GM23248 (cell line): ENCODE data around the gene GINS3.
"Not testable (repeated sequence)": the region's sequence is repeated elsewhere in the genome, so short reads cannot be mapped to it uniquely, and the experiment has no call there.

ENCODE experiments used
- EZH2 ChIP-seq: fragments of 200-600 bp; sonication (generic); IDR thresholded peaks from 2 replicates; pipeline ENCODE4 v1.6.1; 2018; ENCODE audit warnings: antibody characterized with exemption, mild to moderate bottlenecking; ENCODE audit not compliant: insufficient read depth, poor library complexity, severe bottlenecking
- EZH2phosphoT487 ChIP-seq: fragments of 200-600 bp; sonication (generic); IDR thresholded peaks from 2 replicates; pipeline ENCODE4 v1.6.1; 2018; ENCODE audit warnings: antibody characterized with exemption, moderate library complexity, mild to moderate bottlenecking, low read depth; ENCODE audit not compliant: insufficient read depth

DNA sequence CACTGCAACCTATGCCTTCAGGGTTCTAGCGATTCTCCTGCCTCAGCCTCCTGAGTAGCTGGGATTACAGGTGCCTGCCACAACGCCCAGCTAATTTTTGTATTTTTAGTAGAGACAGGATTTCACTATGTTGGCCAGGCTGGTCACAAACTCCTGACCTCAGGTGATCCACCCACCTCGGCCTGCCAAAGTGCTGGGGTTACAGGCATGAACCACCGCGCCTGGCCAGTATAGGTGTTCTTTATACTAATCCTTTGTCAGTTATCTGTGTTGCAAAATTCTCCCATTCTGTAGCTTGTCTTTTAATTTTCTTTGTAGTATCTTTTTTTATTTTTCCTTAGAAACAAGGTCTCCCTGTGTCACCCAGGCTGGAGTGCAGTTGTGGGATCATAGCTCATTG is 23.7 kb downstream of the GINS3 start:
- TF ChIP-seq EZH2, EZH2phosphoT487: not testable (repeated sequence)
